GM12801 (cell line): ENCODE measurements around the gene NFASC.

Source experiments
- CTCF ChIP-seq: IDR thresholded peaks from one replicate; pipeline ENCODE4 v1.5.1; 2011; ENCODE audit warnings: control low read depth; ENCODE audit not compliant: insufficient read length; ENCODE audit errors: extremely low read depth

The NFASC gene

DNA sequence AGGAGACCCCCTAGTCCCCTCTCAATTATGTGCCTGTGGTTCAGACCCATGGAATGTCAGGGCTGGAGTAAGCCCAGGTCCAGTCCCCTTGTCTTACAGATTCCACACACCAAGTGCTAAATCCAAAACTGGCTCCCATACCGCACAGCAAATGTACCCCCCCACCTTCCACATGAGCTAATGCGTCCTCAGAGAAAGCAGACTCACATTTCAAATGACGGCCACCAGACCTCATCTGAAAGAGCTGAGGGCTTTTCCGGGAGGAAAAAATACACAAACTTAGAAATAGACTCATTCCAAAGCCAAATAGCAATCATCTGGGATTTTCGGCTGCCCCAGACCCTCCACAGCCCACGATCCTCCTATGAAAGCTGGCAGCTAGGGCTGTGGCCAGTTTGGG lies 159.6 kb downstream of the NFASC start:
- no peak for TF ChIP-seq CTCF

- TF ChIP-seq CTCF: no peak
Observed at GRCh38 chr1:205030896-205031295, 160.2 kb downstream of the NFASC start.

DNA sequence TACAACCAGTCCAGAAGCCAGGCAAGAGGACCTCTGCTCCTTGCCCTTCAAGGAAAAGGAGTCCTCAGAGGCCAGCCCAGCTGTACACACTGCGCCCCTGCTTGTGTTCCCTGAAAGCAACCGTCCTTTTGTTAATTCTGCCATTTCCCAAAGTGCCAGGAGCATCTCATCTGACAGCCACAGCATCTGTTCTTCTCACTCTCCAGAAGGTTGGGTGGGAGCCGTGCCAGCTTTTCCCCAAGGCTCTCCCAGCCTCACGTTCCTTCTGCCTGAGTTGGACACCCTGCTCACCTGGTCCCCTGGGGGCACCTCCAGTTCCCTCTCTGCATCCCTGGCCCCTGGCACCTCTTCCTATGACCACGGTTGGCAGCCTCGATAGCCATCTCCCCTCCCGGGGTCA lies 161.8 kb downstream of the NFASC start:
- TF ChIP-seq CTCF: no peak

DNA sequence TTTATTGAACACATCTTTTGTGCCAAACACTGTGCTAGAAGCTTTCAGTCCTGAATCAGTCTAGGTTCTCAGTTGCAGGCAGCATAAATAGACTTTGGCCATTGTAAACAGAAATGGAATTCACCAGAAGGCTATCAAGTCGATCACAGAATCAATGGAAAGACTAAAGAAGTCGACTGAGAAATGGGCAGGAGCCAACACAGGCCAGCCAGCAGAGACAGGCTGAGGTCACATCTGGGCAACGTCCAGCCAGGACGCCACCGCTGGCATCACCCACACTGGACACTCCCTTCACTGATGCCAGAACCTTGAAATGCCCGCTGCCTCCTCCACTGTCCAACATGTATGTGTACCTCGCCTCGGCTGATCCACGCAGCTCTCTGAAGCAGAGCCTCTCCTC lies 166.9 kb downstream of the NFASC start:
- TF ChIP-seq CTCF: no peak

GRCh38 chr1:205038132-205038786 lies 167.6 kb downstream of the NFASC start:
- no peak for TF ChIP-seq CTCF

- TF ChIP-seq CTCF: no peak
Observed at GRCh38 chr1:205041001-205041715, 170.5 kb downstream of the NFASC start.

DNA sequence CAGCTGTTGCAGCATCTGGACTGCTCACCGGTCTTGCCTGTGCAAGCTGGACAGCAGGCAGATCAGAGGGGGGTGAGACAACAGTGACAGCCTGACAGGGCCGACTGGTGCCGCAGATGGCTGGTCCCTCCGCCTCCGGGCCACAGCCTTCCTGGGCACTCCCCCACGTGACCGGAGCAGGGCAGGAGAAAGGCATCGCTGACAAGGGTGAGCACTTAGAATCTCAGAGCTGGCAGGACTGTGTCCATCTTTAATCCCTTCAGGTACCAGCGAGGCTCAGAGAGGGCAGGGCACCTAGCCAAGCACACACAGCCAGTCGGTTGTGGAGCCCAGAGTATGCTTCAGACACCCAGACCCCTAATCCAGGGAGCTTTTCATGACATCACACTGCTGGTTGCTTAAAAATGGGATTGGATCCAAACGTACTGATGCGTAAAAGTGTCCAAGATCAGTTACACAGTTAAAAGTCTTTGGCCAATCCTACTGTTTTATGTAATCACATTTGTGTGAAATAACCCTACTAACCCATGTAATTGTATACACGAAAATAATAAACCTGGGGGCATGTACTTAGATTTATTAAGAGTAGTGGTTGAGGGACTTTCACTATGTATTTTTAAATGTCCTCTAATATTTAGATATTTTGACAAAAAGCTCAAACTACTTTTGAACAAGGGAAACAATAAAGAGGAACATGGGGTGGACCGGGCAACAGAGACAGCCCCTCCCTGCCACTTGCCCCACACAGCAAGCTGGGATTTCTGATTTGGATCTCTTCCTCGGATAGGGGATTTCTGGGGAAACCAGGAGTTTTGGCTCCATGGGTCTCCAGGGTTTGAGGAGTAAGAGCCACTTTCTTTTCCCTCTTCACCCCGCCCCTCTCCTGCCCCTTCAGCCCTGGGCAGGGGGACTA lies 171.6 kb downstream of the NFASC start:
- TF ChIP-seq CTCF: no peak
